ENCODE data around the gene SELENON.

SELENON gene

DNA sequence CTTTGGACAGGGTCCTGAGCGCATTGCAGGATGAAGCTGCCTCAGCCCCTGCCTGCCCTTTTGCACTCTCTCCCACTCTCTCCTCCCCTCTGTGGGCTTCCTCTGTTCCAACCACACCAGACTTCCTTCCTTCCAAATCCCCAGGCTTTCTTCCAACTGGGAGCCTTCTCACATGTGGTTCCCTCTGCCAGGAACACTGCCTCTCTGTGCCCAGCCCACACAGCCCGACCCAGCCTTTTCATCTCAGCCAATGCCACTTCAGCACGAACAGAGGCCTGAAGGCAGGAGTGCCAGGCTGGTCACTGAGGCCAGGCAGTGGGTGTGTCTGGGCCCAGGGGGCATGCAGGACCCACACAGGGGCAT is 5.9 kb downstream of the SELENON start:
- TF ChIP-seq, protein P1, sequence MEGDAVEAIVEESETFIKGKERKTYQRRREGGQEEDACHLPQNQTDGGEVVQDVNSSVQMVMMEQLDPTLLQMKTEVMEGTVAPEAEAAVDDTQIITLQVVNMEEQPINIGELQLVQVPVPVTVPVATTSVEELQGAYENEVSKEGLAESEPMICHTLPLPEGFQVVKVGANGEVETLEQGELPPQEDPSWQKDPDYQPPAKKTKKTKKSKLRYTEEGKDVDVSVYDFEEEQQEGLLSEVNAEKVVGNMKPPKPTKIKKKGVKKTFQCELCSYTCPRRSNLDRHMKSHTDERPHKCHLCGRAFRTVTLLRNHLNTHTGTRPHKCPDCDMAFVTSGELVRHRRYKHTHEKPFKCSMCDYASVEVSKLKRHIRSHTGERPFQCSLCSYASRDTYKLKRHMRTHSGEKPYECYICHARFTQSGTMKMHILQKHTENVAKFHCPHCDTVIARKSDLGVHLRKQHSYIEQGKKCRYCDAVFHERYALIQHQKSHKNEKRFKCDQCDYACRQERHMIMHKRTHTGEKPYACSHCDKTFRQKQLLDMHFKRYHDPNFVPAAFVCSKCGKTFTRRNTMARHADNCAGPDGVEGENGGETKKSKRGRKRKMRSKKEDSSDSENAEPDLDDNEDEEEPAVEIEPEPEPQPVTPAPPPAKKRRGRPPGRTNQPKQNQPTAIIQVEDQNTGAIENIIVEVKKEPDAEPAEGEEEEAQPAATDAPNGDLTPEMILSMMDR (IDR thresholded peaks at IDR 0.05; ENCODE audit: low read depth, low read length) = no peak

DNA sequence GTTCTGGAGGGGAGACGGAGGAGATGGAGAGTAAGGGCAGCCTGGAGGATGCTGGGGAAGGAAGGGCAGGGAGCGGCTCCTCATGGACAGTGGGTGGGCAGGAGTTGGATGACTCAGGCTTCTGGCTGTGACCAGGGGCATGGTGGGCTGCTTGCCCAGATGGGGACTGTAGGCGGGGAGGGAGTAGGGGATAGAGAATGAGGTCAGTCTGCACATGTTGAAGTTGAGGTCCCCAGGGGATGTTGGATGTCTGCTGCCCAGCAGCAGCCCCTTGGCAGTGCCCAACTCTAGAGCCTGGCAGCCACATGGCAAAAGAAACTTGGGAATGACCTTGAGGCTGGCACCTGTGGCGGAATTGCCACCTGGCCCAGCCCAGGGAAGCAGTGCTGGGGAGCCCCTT is 6.4 kb downstream of the SELENON start:
- no peak overlapping the region for H3K4me3 ChIP-seq (ENCODE audit: low read depth, low read length)
- TF ChIP-seq, protein P1 (IDR thresholded peaks at IDR 0.05; ENCODE audit: low read depth, low read length) = no peak

More for the DNA sequence above, 5.9 kb downstream of the SELENON start:
- H3K4me3 ChIP-seq (ENCODE audit: low read depth, low read length) = no peak overlapping the region

DNA sequence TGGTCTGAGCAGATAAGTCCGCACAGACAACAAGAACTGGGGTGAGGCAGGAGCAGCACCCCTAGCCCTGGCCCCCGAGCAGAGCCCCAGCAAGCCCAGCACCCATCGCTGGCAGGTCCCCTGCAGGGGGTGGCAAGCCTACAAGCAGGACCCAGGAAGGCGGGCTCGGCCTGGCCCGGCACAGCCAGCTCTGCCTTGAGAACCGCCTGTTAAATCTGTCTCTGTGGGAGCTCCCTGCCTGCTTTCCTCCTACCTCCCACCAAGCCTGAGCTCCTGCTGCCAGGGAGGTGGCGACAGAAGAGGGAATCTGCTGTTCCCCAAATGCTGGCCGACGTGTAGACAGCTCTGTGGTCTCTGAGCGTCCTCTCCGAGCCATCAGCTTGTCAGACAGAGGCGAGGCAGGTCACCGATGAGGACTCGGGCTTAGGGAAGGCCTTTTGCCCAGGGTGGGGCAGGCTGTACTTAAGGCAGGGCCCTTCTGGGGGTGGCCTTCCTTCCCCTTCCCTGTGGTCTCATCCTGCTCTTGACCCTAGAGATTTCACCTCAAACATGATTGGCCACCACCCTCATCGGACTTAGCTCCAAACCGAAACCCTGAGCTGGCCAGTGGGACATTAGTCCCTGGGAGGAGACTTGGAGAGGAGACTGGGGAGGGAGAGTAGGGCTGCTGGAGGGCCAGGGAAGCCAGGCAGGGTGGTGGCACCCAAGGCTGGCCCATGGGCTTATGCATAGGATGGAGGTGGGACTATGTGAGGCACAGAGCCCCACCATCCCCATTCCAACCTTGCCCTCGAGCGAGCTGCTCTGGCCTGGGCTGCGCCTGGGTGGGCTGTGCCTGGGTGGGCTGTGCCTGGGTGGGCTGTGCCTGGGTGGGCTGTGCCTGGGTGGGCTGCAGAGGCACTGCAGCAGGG is 7.7 kb downstream of the SELENON start:
- TF ChIP-seq, protein P1 (IDR thresholded peaks at IDR 0.05; ENCODE audit: low read depth, low read length) = no peak
- H3K4me3 ChIP-seq (ENCODE audit: low read depth, low read length) = no peak overlapping the region

DNA sequence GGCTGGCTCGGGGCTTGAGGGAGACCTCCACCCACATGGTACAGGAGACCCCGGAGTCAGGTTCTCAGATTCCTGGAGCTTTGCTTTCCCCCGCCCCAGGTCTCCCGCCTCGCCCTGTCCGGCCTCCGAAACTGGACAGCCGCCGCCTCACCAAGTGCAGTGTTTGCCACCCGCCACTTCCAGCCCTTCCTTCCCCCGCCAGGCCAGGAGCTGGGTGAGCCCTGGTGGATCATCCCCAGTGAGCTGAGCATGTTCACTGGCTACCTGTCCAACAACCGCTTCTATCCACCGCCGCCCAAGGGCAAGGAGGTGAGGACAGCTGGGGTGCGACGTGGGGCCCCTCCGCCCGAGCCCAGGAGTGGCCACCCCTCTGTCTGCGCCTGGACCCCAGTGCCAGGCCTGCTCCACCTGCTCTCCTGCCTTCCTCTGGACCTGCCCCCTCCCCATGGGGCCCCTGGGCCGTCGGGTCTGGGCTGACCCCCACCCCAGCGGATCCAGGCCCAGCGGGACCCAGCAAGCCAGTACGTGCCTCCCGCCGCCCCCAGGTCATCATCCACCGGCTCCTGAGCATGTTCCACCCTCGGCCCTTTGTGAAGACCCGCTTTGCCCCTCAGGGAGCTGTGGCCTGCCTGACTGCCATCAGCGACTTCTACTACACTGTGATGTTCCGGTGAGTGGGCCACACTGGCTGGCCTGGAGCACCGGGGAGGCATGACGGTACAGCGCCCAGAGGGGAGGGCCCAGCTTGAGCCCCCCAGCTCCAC is 8.7 kb downstream of the SELENON start:
- TF ChIP-seq, protein P1 (IDR thresholded peaks at IDR 0.05; ENCODE audit: low read depth, low read length) = no peak
- no peak overlapping the region for H3K4me3 ChIP-seq (ENCODE audit: low read depth, low read length)

DNA sequence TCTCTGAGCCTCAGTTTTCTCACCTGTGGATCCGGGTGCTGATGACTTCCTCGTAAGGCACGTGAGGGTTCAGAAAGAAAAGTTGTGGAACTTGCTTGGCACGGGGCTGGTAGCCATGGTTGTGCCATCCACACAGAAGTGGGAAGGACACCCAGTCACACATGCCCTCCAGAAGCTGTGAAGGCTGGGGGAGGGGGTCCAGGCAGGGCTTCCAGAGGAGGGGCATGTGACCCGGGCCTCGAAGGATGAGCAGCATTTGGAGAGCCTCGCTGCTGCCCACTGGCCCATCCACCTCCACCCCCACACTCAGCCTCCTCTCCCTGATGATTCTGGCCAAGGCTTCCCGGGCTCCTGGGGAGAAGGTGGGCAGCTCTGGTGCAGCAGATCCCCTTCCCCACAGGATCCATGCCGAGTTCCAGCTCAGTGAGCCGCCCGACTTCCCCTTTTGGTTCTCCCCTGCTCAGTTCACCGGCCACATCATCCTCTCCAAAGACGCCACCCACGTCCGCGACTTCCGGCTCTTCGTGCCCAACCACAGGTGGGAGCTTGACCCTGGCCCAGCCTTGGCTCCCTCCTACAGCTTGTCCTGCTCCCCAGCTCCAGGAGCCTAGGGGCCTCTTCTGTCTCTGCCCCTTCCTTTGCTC is 9.4 kb downstream of the SELENON start:
- no peak overlapping the region for H3K4me3 ChIP-seq (ENCODE audit: low read depth, low read length)
- TF ChIP-seq, protein P1 (IDR thresholded peaks at IDR 0.05; ENCODE audit: low read depth, low read length) = no peak

DNA sequence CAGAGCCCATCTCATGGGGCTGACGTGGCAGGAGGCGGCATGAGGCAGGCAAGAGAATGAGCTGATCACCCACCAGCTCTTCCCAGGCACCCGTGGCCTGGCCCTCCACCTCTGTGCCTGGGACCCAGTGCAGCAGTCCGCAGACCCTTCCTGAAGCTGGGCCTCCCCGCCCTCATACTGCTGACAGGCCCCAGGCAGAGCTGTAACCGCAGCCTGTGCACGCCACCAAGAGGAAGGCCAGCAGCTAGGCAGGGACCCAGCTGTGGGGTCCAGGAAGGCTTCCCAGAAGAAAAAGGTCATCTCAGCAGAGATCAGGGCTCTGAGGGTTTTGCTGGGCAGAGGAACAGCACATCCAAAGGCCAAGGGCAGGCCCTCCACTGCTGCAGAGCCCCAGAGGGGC is 9.9 kb downstream of the SELENON start:
- TF ChIP-seq, protein P1 (IDR thresholded peaks at IDR 0.05; ENCODE audit: low read depth, low read length) = no peak
- H3K4me3 ChIP-seq (ENCODE audit: low read depth, low read length) = no peak overlapping the region
